NCI-H1930 (cell line): ENCODE data around the gene ABCG4.
"Not testable (repeated sequence)": the region's sequence is repeated elsewhere in the genome, so short reads cannot be mapped to it uniquely, and the experiment has no call there.

Experiments
- DNase-seq, 2 experiments: peaks; one replicate each; lab custom pipeline; 2025; lab: John Stamatoyannopoulos, UW

The ABCG4 gene

GRCh38 chr11:119153049-119153818 is 4.4 kb downstream of the ABCG4 start:
- DNase-seq = no peak

DNA sequence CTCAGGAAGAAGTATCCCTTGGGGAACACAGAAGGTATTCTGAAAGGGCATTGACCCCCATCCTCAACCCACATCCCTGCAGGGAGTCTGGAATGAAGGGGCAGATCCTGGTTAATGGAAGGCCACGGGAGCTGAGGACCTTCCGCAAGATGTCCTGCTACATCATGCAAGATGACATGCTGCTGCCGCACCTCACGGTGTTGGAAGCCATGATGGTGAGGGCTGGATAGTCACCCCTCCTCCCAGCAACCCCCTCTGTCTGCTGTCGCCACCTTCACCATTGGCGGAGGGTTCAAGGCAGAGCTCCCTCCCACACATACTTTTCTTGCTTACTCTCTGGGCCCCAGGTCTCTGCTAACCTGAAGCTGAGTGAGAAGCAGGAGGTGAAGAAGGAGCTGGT is 5.3 kb downstream of the ABCG4 start:
- DNase-seq = no peak

GRCh38 chr11:119155733-119156492 is 7.1 kb downstream of the ABCG4 start:
- no peak for DNase-seq

DNA sequence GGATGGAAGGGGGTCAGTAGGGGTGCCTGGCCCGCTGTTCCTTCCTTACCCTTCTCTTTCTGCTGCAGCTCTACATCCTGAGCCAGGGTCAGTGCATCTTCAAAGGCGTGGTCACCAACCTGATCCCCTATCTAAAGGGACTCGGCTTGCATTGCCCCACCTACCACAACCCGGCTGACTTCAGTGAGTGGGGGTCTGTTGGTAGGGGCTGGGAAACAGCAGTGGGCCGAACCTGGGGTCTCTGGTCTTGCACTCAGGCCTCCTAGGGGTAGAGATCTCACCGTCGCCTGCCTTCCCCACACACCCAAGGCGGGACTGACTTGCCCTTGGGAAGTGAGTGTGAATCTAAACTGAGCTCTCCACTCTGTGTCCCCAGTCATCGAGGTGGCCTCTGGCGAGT is 7.6 kb downstream of the ABCG4 start:
- no peak for DNase-seq

DNA sequence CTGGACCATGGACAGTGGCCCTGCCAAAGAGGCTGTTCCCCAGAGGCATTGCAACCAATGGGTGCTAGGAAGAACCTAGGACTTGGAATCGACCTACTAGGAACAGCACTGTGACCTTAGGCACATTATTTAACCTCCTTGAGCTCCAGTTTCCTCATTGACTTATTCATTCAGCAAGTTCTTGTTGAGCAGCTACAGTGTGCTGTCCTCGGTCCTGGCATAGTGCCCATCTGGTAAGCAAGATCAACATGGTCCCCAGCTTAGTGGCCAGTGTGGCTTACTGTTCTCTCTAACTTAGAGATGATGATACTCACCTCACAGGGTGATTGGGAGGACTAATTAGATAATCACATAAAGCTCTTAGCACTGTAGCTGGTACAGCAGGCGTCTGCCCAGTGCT is 8.2 kb downstream of the ABCG4 start:
- DNase-seq = no peak

GRCh38 chr11:119158467-119158866 is 9.6 kb downstream of the ABCG4 start:
- DNase-seq = no peak

DNA sequence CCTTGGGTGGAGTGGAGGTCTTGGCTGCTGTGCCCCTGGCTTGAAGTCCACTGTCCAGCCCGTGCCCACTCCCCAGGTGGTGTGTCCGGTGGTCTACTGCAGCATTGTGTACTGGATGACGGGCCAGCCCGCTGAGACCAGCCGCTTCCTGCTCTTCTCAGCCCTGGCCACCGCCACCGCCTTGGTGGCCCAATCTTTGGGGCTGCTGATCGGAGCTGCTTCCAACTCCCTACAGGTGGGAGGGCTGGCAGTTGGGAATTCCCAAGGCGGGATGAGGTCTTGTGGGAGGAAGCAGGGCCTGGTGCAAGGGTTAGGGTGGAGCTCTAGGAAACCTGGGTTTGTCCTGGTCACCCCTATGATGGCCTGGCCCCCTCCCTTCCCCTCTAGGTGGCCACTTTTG is 11.3 kb downstream of the ABCG4 start:
- no peak for DNase-seq

DNA sequence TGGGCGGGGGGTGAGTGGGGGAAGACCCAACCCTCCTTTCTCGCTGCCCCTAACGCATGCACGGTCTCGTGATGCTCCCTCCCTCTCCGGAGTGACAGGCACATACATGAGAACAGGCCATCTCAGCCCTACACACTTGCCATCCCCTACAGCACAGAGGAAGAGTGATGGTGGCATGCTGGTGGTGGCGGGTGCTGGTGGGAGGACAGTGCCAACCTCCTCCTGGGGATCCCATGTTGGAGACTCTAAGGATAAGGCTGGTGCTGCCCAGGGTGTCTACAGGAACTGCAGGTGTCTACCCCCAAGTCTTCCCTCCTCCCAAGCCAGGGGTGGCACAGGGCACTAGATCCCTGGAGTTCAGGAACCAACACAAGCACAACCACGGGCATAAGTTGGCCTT is 13.0 kb downstream of the ABCG4 start:
- DNase-seq = no peak

GRCh38 chr11:119166368-119167076 is 17.7 kb downstream of the ABCG4 start:
- no peak for DNase-seq

DNA sequence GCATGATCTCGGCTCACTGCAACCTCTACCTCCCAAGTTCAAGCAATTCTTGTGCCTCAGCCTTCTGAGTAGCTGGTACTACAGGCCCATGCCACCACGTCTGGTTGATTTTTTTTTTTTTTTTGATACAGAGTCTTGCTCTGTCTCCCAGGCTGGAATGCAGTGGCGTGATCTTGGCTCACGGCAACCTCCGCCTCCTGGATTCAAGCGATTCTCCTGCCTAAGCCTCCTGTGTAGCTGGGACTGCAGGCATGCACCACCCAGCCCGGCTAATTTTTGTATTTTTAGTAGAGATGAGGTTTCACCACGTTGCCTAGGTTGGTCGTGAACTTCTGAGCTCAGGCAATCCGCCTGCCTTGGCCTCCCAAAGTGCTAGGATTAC is 18.2 kb downstream of the ABCG4 start:
- not testable (repeated sequence) for DNase-seq

GRCh38 chr11:119167933-119168332 is 19.1 kb downstream of the ABCG4 start:
- no peak for DNase-seq

DNA sequence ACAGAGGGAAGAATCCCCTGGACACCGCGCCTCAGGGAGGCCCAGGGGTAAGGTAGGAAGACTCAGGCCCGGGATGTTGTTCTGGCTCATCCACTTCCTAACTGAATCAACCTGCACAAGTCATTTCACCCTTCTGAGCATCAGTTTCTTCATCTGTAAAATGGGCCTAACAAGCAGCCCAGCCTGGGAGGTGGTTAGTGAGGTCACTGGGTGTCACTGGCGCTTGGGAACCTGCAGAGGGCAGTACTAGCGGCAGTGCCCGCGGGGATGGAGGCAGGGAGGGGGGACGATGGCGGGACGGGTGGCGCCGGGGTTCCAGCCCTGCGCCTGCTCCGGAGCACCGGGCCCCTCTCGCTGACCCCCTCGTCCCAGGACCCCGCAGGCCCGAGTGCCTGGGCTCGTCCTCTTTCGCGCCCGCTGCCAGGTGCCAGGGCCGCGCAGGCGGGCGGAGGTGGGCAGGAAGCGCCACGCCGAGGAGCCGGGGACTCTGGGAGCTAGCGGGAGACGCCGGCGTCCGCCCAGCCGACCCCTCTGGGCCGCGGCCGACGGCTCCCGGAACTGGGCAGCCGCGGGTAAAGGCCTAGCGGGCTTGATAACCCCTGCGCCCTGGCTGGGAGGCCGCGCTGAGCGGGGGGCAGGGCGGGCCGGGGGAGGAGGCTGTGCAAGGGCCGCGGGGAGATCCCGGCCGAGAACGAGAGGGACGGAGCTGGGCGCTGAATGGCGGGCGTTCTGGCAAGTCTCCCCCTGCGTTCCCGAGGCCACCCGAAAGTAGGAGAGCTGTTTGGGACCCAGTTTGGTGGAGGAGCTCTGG is 19.8 kb downstream of the ABCG4 start, which contains the start of gene NLRX1:
Gene NLRX1, plus strand, starts transcription at position 255 of the 811 bp plus-strand sequence. CDS start 2,679 bp downstream, outside the sequence.
- peak; percentile 63 to 66 for DNase-seq

DNA sequence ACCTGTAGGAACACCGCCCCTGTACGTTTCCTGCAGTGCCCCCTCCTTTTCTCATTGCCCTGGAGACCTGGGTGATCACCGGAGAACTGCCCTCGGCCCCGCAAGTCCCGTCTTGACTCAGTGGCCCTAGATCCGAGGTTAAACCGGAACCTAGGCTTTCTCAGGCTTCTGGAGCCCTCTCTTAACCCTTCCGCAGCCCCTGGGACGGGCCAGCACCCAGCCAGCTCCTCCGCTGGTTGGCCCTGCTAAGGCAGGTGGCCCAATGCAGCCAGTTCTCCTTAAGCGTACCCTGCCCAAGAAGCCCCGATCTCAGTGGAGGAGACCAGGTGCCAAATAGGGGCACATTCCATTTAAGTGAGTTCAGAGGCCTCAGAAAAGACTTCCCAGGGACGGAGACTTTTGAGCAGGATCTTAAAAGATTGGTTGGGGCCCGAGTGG is 20.4 kb downstream of the ABCG4 start:
- no peak for DNase-seq

- no peak for DNase-seq
These were observed 23.7 kb downstream of the ABCG4 start for GRCh38 chr11:119172513-119172912.

DNA sequence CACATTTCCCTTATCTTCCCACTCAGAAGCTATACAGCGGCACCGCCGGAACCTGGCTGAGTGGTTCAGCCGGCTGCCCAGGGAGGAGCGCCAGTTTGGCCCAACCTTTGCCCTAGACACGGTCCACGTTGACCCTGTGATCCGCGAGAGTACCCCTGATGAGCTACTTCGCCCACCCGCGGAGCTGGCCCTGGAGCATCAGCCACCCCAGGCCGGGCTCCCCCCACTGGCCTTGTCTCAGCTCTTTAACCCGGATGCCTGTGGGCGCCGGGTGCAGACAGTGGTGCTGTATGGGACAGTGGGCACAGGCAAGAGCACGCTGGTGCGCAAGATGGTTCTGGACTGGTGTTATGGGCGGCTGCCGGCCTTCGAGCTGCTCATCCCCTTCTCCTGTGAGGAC is 24.6 kb downstream of the ABCG4 start:
- DNase-seq = no peak

DNA sequence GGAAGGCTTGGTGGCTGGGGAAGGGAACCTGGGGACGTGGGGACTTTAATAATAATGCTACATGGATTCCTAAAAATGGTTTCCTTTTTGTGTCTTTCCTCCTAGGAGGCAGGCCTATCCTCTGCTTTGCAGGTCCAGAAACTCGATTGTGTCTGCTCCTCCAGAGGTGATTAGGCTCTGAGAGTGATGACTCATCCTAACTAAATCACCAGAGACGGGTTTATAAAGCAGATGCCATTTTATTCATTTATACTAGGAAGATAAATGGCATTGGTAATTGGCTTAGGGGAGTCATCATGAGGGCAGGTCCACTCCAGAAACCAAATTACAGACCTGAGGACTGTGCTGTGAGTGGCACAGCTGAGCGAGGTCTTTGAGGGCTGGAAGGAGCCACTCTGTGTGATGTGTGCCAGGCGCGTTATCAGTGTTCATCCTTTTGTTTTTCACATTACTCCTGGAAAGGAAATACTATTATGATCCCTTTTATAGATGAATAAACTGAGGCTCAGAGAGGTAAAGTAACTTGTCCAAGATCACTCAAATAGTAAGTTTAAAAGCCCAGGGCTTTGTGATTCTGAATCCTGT is 26.7 kb downstream of the ABCG4 start:
- DNase-seq = no peak

DNA sequence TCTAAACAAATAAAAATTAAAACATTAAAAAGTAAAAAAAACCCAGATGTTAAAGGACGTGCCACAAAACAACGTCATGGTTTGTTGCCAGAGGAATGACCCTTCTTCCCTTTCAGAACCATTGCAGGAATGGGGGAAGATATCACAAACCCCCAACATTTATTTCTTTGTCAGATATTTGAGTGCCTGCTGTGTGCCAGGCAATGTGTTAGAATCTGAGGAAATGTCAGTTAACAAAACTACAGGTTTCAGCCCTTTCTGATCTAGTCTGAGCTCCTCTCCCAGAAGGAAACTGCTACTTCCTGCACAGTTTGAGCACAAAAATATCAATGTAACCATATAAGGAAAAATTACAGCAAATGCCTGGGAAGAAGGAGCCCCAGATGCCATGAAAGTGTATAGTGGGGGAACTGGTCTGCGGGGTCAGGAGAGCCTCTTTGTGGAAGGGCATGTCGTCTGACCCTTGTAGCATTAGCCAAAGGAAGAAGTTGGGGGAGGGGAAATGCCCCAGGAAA is 29.4 kb downstream of the ABCG4 start:
- DNase-seq = no peak

DNA sequence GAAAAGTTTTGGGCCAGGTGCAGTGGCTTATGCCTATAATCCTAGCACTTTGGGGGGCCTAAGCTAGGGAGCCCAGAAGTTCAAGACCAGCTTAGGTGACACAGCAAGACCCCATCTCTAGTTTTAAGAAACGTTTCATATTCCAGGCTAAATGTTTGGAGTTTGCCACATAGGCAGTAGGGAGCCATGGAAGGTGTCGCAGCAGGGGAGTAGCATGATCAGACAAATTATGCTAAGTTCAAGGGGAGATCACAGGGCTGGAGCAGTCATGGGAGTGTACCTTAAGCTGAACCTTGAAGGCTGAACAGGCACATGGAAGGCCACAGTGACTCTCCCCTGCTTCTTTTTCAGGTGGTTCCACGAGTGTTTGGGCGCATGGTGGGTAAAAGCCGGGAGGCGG is 30.5 kb downstream of the ABCG4 start:
- DNase-seq = no peak

DNA sequence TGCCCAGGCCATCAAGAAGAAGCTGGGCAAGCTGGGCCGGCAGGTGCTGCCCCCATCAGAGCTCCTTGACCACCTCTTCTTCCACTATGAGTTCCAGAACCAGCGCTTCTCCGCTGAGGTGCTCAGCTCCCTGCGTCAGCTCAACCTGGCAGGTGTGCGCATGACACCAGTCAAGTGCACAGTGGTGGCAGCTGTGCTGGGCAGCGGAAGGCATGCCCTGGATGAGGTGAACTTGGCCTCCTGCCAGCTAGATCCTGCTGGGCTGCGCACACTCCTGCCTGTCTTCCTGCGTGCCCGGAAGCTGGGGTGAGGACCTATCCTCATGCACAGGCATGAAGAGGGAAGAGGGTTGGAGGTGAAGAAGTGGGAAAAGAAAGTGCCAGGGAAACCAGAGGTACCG is 31.1 kb downstream of the ABCG4 start:
- DNase-seq = no peak

DNA sequence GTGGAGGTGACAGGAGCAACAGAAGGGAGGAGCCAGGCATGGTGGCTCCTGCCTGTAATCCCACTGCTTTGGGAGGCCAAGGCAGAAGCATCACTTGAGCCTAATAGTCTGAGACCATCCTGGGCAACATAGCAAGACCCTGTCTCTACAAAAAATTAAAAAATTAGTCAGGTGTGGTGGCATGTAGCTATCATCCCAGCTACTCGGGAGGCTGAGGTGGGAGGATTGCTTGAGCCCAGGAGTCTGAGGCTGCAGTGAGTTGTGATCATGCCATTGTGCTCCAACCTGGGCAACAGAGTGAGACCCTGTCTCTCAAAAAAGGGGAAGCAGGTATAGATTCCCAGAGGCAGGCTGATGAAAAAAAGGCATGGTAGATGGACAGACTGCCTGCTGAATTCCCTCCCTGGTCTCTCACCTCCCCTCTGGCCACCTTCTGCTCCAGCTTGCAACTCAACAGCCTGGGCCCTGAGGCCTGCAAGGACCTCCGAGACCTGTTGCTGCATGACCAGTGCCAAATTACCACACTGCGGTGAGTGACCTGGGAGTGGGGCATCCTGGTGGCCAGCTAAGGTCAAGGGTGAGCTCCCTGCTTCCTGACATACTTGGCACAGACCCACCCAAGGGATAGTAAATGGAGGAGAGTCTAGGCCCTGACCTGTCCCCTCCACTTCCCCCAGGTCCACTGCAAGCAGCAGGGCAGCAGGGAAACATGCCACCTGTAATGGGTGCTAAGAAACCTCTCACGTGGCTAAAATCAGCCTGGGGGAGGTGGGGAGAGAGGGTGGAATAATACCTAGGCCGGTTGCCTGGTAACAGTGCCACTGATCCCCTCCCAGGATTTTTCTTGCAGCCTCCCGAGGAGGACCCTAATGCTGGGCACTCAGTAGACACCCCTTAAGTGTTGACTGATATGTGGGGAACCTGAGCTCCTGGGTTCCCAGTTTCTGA is 32.2 kb downstream of the ABCG4 start:
- DNase-seq = no peak
